ES-I3 (cell line): ENCODE data around the gene ORMDL3.

Source experiments
- H3K36me3 ChIP-seq: 2 replicates; pipeline ENCODE4 v1.6.1; 2013; ENCODE audit warnings: mild to moderate bottlenecking, low read length, control low read depth, moderate library complexity; ENCODE audit not compliant: insufficient read depth
- H3K4me1 ChIP-seq: 2 replicates; pipeline ENCODE4 v1.6.1; 2013; ENCODE audit warnings: mild to moderate bottlenecking, control low read depth, low read length; ENCODE audit not compliant: insufficient read depth
- H3K9ac ChIP-seq: 2 replicates; pipeline ENCODE4 v1.6.1; 2013; ENCODE audit warnings: low read depth, mild to moderate bottlenecking, low read length, moderate library complexity
- H3K9me3 ChIP-seq: 2 replicates; pipeline ENCODE4 v1.6.1; 2013; ENCODE audit warnings: mild to moderate bottlenecking, low read length, moderate library complexity; ENCODE audit not compliant: control insufficient read depth, insufficient read depth

Gene ORMDL3

GRCh38 chr17:39927101-39927928 is at the start of gene ORMDL3, which contains the start of gene LRRC3C:
Gene ORMDL3, minus strand, starts transcription at chr17:39927601. Its CDS starts 3,398 bp downstream, at chr17:39924203.
Gene LRRC3C, plus strand, starts transcription at chr17:39927732. Its CDS starts 13,792 bp downstream, at chr17:39941524.
- Histone ChIP-seq H3K36me3 (peaks cover 3% of the 10 kb centered on the region), H3K4me1 (no peaks in the 10 kb centered on the region; the same call in none of the 2 replicates), H3K9me3 (no peaks in the 10 kb centered on the region), H3K9ac (peak within 1 kb of the TSS; percentile 74)

- Histone ChIP-seq H3K9me3 (no peaks in the 10 kb centered on the region), H3K4me1 (peaks cover 9% of the 10 kb centered on the region), H3K9ac (no peak overlapping the region), H3K36me3 (no peaks in the 10 kb centered on the region)
Observed at GRCh38 chr17:39975801-39976200, 48.4 kb upstream of the ORMDL3 start.

DNA sequence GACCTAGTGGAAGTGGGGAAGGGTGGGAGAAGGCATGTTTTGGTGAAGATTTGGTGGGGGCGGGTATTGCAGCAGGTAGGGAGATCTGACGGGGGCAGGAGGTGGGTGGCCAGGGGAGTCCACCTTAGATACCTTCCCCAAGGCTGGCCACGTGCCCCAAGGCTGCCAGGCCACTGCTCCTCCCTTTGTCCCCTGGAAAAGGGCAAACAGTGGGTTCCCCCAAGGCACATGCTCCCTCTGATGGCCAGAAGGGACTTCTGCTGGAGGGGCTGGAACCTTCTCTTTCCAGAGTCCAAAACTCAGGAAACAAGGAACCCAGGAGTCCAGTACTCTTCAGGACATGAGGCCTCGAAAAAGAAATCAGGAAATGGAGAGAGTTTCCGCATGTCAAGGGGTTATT is 47.0 kb upstream of the ORMDL3 start:
- Histone ChIP-seq H3K9ac (no peak overlapping the region), H3K36me3 (no peaks in the 10 kb centered on the region), H3K9me3 (no peaks in the 10 kb centered on the region), H3K4me1 (peaks cover 6% of the 10 kb centered on the region)

- Histone ChIP-seq H3K9me3 (no peaks in the 10 kb centered on the region), H3K9ac (no peak overlapping the region), H3K4me1 (no peaks in the 10 kb centered on the region), H3K36me3 (no peaks in the 10 kb centered on the region)
Observed at GRCh38 chr17:39973496-39973895, 46.1 kb upstream of the ORMDL3 start.

DNA sequence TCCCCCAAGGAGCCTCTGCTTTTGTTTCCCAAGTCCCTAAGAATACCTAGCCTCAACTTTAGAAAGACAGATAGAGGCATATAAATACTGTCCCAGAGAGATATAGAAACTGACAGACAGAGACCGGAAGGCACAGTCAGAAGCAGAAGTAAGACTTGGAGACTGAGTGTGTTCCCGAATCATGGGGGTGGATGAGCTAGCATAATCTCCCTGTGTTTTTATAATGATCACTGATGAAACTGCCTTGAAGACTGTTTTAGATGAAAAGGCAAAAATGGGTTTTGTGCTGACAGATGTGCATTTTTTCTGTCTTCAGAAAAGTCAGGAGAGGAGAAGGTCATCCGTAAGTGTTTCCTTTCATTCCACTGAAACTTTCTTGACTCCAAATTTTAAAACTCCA is 44.9 kb upstream of the ORMDL3 start:
- no peak overlapping the region for H3K9ac ChIP-seq
- H3K36me3 ChIP-seq, result no peaks in the 10 kb centered on the region
- no peaks in the 10 kb centered on the region for H3K9me3 ChIP-seq
- H3K4me1 ChIP-seq, result no peaks in the 10 kb centered on the region

GRCh38 chr17:39971076-39971603 is 43.7 kb upstream of the ORMDL3 start:
- Histone ChIP-seq H3K4me1 (no peaks in the 10 kb centered on the region), H3K36me3 (no peaks in the 10 kb centered on the region), H3K9ac (no peak overlapping the region), H3K9me3 (no peaks in the 10 kb centered on the region)

- no peaks in the 10 kb centered on the region for H3K4me1 ChIP-seq
- no peak overlapping the region for H3K9ac ChIP-seq
- no peaks in the 10 kb centered on the region for H3K36me3 ChIP-seq
- H3K9me3 ChIP-seq, result no peaks in the 10 kb centered on the region
Observed at GRCh38 chr17:39970157-39970692, 42.8 kb upstream of the ORMDL3 start.

DNA sequence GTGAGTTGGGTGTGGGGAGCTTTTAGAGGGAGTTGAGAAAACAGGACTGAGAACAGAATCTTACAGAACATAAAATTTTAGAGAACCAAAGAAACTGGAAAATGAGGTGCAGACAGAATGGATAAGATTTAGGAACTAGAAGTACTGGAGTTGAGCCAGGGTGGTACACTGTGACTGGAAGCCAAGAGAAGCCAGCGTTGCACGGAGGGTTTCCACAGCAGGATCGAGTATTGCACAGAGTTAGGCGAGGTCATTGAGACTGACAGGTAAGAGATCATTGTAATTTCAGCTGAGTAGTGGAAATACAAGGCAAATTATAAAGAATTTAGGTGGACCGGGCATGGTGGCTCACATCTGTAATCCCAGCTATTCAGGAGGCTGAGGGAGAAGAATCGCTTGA is 42.0 kb upstream of the ORMDL3 start:
- no peaks in the 10 kb centered on the region for H3K36me3 ChIP-seq
- no peak overlapping the region for H3K9ac ChIP-seq
- H3K9me3 ChIP-seq, result no peaks in the 10 kb centered on the region
- no peaks in the 10 kb centered on the region for H3K4me1 ChIP-seq

- no peaks in the 10 kb centered on the region for H3K9me3 ChIP-seq
- H3K36me3 ChIP-seq, result no peaks in the 10 kb centered on the region
- H3K9ac ChIP-seq, result no peak overlapping the region
- no peaks in the 10 kb centered on the region; the same call in 1 of the 2 replicates for H3K4me1 ChIP-seq
Observed at GRCh38 chr17:39968761-39969160, 41.4 kb upstream of the ORMDL3 start.

GRCh38 chr17:39966771-39967170 is 39.4 kb upstream of the ORMDL3 start:
- H3K4me1 ChIP-seq, result no peaks in the 10 kb centered on the region; the same call in 1 of the 2 replicates
- no peaks in the 10 kb centered on the region for H3K9me3 ChIP-seq

DNA sequence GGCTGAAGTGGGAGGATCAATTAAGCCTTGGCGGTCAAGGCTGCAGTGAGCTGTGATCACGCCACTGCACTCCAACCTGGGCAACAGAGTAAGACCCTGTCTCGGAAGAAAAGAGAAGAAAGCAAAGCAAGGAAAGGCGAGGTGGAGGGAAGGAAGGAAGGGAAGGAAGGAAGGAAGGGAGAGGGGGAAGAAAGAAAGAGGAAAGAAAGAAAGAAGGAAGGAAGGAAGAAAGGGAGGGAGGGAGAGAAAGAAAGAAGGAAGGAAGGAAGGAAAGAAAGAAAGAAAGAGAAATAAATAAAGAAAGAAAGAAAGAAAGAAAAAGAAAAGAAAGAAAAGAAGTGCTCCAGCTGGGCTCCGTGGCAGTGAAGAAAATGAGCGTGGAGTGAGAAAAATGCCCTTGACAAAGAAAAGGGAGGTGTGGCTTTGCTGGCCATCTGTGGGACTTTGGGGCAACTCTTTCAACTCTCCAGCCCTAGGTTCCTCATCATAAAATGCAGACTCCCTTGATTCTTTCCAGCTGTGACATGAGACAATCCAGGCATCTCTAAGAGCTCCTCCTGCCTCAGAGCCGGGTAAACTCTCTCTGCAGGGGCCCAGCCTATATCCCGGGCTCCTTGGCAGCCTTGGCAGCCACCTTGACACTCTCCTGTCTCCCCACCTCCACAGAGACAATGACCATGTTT is 37.8 kb upstream of the ORMDL3 start:
- Histone ChIP-seq H3K9me3 (no peaks in the 10 kb centered on the region), H3K36me3 (no peaks in the 10 kb centered on the region), H3K9ac (no peak overlapping the region), H3K4me1 (no peaks in the 10 kb centered on the region; the same call in 1 of the 2 replicates)

More at GRCh38 chr17:39966771-39967170, 39.4 kb upstream of the ORMDL3 start:
- no peak overlapping the region for H3K9ac ChIP-seq
- H3K36me3 ChIP-seq, result no peaks in the 10 kb centered on the region

GRCh38 chr17:39963829-39964228 is 36.4 kb upstream of the ORMDL3 start:
- no peaks in the 10 kb centered on the region; the same call in 1 of the 2 replicates for H3K4me1 ChIP-seq

GRCh38 chr17:39962642-39963220 is 35.3 kb upstream of the ORMDL3 start, which contains the start of gene GSDMA:
Gene GSDMA, plus strand, starts transcription at chr17:39963004. Its CDS starts 2,684 bp downstream, at chr17:39965688.
- Histone ChIP-seq H3K9me3 (no peaks in the 10 kb centered on the region), H3K9ac (no peak within 1 kb of the TSS), H3K4me1 (no peaks in the 10 kb centered on the region; the same call in 1 of the 2 replicates), H3K36me3 (no peaks in the 10 kb centered on the region)

More at GRCh38 chr17:39963829-39964228, 36.4 kb upstream of the ORMDL3 start:
- no peaks in the 10 kb centered on the region for H3K36me3 ChIP-seq
- no peak overlapping the region for H3K9ac ChIP-seq
- H3K9me3 ChIP-seq, result no peaks in the 10 kb centered on the region

DNA sequence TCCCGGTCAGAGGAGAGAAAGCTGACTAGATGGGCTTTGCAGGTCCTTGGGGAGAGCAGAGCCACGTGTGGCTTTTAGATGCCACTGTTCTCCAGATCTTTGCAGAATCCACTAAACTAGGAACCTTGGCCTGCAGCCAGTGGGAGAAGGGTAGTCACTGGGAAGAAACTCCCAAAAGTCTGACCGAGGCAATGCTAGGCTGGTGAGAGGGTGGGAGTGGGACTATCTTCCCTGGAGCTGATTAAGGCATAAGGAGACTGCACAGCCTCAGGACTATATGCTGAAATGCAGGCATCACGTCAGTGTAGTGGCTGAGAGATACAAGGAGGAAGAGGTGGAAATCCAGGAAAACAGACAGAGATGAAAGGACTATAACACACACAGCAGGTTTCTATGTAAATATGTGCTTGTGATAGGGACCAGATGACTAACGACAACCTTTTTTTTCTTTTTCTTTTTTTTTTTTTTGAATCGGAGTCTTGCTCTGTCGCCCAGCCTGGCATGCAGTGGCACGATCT is 33.2 kb upstream of the ORMDL3 start:
- Histone ChIP-seq H3K9ac (no peak overlapping the region), H3K4me1 (no peaks in the 10 kb centered on the region; the same call in 1 of the 2 replicates), H3K9me3 (no peaks in the 10 kb centered on the region), H3K36me3 (no peaks in the 10 kb centered on the region)
